HG03558 (cell line): ENCODE measurements around the gene GABRP.
"Not testable (repeated sequence)": the region's sequence is repeated elsewhere in the genome, so short reads cannot be mapped to it uniquely, and the experiment has no call there.

ENCODE experiments used
- ATAC-seq: cut with Tn5 transposase; IDR thresholded peaks from one replicate; pipeline ENCODE4 v1.9.1; 2021; ENCODE audit warnings: moderate number of reproducible peaks; ENCODE audit not compliant: unreplicated experiment; ENCODE audit errors: extremely low read depth

Gene GABRP

DNA sequence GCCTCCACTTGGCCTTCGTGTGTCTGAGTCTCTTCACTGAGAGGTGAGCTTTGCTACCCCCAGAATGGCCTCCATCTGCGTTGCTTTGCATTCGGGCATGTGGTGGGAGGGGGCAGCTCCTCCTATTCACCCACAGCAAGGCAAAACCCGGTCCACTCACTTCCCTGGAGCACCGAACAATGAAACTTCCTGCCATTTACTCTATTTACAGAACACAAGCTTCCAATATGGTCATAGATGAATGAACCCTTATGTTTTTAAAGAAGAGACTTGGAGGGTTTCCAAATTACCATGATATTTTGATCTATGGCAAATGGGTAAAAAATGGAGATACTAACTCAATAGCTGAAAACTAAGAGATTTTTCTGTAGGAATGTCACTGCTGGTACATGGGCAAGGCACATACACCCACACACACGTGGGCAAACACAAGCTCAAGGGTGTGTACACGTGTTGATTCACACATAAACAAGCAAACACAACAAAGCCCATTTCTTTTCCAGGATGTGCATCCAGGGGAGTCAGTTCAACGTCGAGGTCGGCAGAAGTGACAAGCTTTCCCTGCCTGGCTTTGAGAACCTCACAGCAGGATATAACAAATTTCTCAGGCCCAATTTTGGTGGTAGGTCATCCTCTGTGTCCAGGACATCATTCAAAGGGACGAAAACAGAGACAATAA is 5.2 kb downstream of the GABRP start:
- ATAC-seq = no peak

DNA sequence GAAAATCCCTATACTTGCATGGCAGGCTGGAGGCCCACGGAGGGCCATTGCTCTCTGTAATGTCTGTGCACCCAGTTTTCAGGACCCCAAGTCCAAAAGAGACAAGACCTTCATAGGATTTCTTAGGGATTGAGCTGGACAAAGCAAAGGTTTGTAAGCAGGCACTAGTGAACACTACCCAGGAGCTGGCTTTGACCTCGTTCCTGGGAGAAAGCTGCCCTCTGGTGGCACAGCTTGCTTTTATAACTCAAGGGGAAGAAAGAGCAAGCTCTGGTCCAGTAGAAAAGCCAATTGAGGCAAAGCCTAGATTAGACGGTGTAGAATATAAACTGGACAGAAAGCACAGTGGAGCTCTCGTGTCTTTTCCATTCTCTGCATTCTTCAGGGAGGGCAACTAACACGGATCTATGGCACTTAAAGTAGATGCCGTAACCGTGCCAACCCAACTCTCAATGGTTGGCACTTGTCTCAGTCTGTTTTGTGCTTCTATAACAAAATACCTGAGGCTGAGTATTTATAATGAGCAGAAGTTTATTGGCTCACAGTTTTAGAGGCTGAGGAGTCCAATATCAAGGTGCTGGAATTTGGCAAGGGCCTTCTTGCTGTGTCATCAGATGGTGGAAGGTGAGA is 7.9 kb downstream of the GABRP start:
- ATAC-seq = no peak

DNA sequence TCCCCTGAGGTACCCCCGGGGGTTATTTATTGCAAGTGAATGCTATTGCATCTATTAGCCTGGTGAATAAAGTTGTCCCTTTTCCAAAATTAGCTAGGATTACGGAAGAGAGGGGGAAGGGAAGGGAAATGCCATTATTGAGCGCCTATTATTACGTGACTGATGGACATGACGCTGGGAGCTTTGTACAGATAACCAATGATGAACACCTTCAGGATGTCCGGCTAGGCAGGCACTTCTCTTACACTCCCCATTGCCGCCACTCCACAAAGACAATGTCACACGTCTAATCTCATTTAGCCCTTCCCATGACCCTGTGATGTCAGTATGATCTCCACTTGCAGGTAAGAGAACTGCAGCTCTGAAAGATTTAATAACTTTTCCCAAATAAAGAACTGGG is 9.4 kb downstream of the GABRP start:
- no peak for ATAC-seq

DNA sequence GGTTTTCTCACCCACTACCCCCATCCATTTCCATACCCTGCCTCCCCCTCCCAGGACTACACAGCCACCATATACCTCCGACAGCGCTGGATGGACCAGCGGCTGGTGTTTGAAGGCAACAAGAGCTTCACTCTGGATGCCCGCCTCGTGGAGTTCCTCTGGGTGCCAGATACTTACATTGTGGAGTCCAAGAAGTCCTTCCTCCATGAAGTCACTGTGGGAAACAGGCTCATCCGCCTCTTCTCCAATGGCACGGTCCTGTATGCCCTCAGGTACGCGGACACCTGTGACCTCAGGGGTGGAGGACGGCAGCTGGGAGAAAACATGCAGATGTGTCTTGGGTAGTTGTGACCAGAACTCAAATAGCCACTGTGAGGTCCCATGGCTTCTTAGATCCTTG is 11.6 kb downstream of the GABRP start:
- no peak for ATAC-seq

DNA sequence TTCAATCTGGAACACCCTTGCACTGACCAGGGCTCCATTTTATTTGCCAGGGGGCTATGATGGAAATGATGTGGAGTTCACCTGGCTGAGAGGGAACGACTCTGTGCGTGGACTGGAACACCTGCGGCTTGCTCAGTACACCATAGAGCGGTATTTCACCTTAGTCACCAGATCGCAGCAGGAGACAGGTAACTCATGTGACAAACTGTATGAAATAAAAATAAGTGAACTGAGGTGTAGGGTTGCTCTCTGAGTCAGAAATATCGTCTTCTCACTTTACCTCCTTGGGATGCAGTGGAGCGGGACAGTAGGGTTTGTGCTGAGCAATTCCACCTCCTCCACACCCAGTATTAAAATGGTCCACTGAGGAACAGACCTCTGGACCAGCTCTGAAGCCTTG is 22.1 kb downstream of the GABRP start:
- ATAC-seq = no peak

DNA sequence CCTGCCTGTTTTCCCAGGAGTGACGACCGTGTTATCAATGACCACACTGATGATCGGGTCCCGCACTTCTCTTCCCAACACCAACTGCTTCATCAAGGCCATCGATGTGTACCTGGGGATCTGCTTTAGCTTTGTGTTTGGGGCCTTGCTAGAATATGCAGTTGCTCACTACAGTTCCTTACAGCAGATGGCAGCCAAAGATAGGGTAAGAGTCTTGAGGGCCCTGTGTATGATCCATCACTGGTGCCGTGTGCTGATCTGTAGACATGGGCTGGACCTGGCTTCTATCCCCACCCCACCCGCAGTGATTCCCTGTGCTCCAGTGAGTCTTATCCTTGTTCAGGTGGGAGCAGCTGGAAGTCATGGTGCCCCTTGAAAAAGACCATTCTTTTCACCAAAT is 26.0 kb downstream of the GABRP start:
- no peak for ATAC-seq

DNA sequence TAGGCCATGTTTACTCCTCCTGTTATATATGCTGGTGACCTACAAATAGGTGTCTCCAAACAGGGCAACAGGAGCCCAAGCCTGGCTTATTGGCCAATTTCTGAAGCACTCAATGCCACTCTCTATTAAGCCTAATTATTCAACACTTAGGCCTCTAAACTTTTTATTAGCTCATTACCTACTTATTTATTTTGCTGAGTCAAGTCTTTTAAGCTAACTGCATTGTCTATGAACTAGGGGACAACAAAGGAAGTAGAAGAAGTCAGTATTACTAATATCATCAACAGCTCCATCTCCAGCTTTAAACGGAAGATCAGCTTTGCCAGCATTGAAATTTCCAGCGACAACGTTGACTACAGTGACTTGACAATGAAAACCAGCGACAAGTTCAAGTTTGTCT is 28.2 kb downstream of the GABRP start:
- ATAC-seq = no peak

DNA sequence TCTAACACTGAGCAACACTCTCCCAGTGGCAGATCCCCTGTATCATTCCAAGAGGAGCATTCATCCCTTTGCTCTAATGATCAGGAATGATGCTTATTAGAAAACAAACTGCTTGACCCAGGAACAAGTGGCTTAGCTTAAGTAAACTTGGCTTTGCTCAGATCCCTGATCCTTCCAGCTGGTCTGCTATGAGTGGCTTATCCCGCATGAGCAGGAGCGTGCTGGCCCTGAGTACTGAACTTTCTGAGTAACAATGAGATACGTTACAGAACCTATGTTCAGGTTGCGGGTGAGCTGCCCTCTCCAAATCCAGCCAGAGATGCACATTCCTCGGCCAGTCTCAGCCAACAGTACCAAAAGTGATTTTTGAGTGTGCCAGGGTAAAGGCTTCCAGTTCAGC is 29.7 kb downstream of the GABRP start:
- ATAC-seq = no peak

DNA sequence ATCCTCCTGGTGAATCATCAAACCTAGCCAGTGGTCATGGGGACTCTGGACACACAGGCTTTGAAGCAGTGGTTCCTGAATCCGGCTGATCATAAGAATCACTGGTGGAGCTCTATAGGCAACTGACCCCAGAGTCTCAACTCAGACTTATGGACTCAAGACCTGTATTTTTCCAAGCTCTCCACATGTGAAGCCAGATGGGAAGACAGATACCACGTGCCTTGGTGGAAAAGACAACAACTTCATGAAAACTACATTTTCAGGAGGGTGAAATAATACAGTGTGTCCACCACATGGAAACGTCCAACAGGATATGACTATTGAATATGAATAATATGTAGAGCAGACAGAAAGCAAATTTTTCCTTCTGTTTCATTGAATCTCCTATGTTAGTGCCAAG is 33.7 kb downstream of the GABRP start:
- ATAC-seq = no peak

DNA sequence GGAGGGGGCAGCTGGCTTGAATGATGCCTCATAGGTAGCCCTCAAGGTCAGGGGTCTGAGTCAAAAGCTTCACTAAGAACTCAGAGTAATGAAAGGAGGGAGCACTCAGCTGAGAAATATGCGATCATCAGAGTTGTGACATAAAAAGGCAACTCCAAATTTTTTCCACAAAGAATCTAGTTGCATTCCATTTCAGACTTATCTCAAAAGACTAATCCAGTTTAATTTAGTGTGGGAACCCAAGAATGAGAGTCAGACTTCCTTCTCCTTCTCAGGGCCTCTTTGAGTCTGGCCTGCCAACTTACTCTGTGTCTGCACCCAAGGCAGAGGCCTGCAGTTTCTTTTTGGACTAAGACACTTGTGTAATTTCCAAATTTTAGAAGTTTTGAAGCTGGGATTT is 34.7 kb downstream of the GABRP start:
- no peak for ATAC-seq

DNA sequence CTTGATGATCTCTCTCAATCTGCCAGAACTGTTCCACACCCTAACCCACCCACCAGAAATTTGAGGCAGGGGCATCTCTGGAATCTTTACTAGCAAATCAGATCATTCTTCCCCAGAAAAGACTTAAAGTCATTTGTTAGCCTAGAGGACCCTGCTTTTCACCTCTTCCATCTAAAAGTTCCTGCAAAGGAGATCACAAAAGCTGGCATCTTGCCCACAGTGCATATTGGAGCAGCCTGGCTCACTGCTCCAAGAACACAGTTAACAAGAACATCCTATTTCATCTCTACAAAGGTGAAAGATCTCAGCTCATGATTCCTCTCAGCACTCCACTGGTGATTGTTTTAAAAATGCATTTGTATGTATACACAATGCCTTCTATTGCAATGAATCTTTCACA is 36.3 kb downstream of the GABRP start:
- no peak for ATAC-seq

DNA sequence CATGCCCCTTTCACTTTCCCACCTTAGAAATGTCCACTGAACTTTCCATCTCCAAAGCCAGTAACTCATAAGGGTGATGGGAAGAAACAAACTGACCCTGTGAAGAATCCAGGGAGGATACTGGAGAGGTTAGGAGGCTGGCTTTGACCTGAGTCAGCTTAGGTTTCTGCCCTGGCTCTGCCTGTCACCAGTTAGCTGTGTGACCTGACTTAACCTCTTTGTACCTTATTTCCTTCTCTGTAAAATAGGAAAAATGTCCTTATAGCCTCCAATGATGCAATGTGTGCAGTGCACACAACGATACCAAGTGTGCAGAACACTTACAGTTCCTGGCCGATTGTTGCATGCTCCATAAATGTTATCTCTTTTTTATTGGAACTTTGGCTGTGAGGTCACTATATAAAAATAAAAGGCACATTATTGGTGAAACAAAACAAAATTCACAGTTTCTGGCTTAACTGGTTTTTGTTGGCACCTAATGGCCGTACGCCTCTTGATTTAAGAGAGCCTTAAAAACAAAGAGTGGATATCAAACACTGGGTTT is 37.8 kb downstream of the GABRP start:
- ATAC-seq = no peak

DNA sequence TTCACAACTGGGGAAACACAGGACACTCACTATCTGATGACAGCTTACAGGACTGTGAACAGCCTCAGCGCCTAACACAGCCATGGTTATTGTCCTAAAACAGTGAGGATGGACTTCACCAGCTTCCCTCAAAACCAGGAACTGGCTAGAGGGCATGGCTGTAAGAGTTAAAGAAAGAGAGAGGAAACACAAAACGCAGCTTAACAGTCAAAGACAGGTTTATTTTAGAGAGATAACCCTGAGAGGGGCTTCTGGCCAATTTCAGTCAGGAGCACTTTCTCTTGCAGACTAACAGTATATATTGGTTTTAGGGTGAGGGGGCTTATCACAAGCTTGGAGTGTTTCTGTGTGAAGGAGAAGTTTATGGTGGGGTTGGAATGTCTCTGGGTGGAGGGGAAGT is 42.6 kb downstream of the GABRP start:
- ATAC-seq = no peak

DNA sequence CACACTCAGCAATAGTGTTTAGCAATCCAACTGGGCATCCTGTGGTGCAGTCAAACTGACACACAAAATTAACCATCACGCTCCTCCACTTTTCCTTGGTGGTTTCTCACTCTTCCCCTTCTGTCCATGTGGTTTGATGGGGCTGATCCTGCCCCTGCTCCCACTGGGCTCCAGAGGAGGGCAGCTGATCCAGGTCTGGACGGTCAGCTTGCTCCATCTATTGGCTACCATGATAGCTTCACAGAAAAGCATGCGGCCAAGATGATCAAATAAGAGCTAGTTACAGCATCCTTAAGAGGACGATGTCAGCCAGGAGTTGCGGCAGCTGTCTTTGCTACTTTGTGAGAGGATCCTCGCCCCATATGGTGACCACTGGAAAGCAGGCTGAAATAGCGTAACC is 48.7 kb downstream of the GABRP start:
- ATAC-seq = no peak

DNA sequence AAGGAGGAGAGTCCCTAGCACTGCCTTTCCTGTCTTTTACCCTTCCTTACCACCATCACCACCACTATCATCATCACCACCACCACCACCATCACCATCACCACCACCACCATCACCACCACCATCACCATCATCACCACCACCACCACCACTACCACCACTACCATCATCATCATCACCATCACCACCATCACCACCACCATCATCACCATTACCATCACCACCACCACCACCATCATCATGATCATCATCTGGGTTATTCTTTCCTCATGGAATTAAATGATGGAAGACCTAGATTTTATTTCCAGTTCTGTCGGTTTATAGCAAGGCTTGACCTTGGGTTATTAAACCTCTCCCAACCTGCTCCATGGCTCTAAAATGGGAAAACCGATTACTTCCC is 50.5 kb downstream of the GABRP start:
- not testable (repeated sequence) for ATAC-seq

DNA sequence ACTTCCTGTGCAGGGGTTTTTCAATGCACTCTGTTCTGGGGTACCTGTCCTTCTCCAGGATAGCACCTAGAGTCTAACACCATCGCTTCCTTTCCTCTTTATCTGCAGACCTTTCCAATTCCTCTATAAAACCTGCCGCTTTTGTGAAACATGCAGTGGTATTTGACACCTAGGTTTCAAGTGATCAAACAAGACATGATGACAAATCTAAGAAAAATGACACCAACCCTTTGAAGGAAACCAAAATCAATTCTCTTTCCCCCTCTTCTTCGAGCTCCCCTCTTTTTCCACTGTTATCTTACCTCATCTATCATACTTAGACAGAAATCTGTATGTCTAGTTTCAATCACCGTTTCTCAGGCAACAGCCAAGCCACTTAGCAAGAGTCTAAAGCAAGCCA is 52.7 kb downstream of the GABRP start:
- no peak for ATAC-seq

DNA sequence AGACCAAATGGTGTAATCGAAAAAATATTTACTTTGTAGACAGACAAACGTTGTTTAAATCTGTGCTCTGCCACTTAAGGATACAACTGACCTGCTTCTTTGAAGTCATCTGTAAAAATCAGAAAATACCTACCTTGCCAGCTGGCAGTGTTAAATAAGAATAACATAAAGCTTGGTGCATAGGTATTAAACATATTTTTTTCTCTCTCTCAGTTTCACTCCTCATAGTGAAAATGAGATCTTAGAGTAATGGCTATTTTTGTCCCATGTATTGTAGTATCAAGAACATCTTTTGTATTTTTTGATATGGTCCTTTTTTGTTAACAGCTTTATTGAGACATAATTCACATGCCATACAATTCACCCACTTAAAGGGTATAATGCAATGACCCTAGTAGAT is 60.3 kb downstream of the GABRP start:
- ATAC-seq = no peak

DNA sequence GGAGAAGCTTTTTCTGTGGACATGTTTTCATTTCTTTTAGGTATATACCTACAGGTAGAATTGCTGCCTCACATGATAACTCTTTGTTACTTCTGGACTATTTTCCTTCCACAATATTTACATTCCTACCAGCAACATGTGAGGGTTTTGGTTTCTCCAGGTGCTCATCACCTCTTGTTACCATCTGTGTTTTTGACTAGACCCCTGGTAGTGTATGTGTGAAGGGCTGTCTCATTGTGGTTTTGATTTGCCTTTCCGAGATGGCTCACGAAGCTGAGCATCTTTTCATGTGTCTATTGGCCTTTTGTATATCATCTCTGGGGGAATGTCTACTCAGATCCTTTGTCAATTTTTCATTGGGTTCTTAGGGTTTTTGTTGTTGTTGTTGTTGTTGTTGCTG is 61.1 kb downstream of the GABRP start:
- no peak for ATAC-seq

DNA sequence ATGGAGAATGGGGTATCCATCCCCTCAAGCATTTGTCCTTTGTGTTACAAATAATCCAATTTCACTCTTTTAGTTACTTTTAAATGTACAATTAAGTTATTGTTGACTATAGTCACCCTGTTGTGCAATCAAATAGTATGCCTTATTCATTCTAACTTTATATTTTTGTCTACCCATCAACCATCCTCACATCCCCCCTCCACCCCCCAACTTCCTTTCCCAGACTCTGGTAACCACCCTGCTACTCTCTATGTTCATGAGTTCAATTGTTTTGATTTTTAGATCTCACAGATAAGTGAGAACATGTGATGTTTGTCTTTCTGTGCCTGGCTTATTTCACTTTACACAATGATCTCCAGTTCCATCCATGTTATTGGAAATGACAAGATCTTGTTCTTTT is 62.9 kb downstream of the GABRP start:
- no peak for ATAC-seq

DNA sequence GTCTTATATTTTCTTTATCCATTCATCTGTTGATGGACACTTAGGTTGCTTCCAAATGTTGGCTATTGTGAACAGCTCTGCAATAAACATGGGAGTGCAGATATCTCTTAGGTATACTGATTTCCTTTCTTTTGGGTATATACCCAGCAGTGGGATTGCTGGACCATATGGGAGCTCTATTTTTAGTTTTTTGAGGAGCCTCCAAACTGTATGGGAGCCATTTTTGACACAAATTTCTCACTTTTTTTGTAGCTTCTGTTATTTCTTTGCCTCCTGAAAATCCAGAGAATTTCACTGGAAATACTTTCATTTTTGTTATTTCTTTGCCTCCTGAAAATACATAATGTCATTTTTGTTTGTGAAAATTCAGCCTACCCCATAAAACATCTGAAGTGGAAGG is 63.3 kb downstream of the GABRP start:
- ATAC-seq = no peak

DNA sequence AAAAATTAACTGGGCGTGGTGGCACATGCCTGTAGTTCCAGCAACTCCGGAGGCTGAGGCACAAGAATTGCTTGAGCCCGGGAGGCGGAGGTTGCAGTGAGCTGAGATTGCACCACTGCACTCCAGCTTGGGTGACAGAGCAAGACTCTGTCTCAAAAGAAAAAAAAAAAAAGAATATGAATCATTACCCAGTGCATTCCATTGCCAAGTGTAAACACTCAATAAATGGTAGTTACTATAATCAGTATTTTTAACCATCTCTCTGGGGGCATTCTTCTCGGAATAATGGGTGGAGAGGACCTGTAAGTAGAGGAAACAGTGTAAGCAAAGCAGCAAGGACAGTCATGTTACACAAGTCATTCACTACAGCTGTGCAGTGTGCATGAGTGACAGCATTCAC is 64.5 kb downstream of the GABRP start:
- ATAC-seq = no peak

DNA sequence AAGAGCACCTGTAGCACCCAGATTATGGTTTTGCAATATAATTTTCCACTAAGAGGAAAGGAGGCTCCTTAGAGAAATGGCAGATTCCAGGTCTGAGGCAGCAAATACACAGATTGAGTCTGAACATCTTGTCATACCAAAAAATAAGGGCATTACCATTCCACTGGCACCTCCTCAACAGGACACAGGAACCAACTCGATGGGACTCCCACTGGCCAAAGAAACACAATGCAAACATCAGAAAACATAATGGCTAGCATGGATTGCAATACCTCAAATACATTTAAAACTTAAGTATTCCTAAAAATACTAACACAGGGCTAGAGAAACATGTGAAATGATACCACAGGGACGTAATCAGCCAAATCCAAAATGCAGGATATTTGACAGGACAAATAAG is 65.8 kb downstream of the GABRP start:
- no peak for ATAC-seq
